ENCODE results near the gene SCAMP2. TPM values are rescaled to one million over a fixed set of nuclear protein-coding genes. Genes with fewer than 3 reads are reported as not detected.

Gene SCAMP2
- total RNA-seq, 1 donor from 2014 or later = 32.5 TPM

Other genes with a start within 250 kb of the SCAMP2 start
- gene EDC3, start 177.3 kb downstream of the SCAMP2 start, total RNA-seq = 21.4 and 31.4 TPM in 2 replicates
- 37.6 and 89.4 TPM in 2 replicates for gene CYP1A1, start 147.8 kb downstream of the SCAMP2 start, total RNA-seq
- not detected in 2 replicates for gene CYP1A2, start 124.5 kb downstream of the SCAMP2 start, total RNA-seq
- gene CSK, start 91.3 kb downstream of the SCAMP2 start, total RNA-seq = 31.5 and 87.8 TPM in 2 replicates
- not detected in 2 replicates for gene LMAN1L, start 60.5 kb downstream of the SCAMP2 start, total RNA-seq
- gene CPLX3, start 46.7 kb downstream of the SCAMP2 start, total RNA-seq = not detected in 2 replicates
- 31.0 and 39.3 TPM in 2 replicates for gene ULK3, start 30.2 kb downstream of the SCAMP2 start, total RNA-seq
- 47.0 and 89.3 TPM in 2 replicates for gene MPI, start 16.7 kb upstream of the SCAMP2 start, total RNA-seq
- gene FAM219B, start 33.5 kb upstream of the SCAMP2 start, total RNA-seq = 41.0 and 57.0 TPM in 2 replicates
- gene COX5A, start 64.7 kb upstream of the SCAMP2 start, total RNA-seq = 47.5 and 79.2 TPM in 2 replicates
- 25.8 and 31.1 TPM in 2 replicates for gene RPP25, start 83.4 kb upstream of the SCAMP2 start, total RNA-seq
- gene SCAMP5, start 122.2 kb upstream of the SCAMP2 start, total RNA-seq = 9.5 and 11.6 TPM in 2 replicates
- gene PPCDC, start 150.2 kb upstream of the SCAMP2 start, total RNA-seq = 14.0 and 14.5 TPM in 2 replicates

All from dermis blood vessel endothelial cell (primary cell).